HG03135 (cell line): ENCODE measurements around the gene DCHS2.
"Not testable (repeated sequence)": the region's sequence is repeated elsewhere in the genome, so short reads cannot be mapped to it uniquely, and the experiment has no call there.

Source experiments
- ATAC-seq: cut with Tn5 transposase; IDR thresholded peaks from one replicate; pipeline ENCODE4 v1.9.1; 2021; ENCODE audit warnings: mild to moderate bottlenecking, moderate library complexity; ENCODE audit not compliant: unreplicated experiment

Gene DCHS2

DNA sequence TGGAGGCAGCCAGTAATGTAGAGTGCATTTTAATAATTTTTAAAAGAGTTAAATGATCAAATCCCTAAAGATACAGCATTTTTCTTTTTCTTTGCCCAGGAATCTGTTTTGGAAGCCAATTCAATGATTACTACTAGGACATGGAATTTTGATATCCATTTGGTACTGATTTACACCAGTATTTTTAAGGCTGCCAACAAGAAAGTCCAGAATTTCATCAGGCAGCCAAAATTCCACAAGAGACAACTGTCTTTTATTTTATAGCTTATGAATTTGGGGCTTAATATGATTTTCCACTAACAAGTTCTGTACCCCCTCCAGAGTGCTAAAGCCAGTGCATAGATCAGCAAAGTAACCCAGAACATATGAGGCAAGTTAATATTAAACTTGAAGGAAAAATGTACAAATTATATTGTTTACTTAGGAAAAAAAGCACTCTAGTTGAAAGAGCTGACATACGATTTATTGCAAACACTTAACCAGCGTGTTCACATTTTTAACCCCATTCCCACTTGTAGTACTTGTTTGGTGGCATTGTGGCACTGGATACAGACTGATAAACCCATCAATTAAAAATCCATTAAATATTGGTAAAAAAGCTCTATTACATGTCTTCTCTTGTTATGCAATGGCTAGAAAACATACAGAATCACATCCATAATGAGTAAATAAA is 259.7 kb downstream of the DCHS2 start:
- no peak for ATAC-seq

DNA sequence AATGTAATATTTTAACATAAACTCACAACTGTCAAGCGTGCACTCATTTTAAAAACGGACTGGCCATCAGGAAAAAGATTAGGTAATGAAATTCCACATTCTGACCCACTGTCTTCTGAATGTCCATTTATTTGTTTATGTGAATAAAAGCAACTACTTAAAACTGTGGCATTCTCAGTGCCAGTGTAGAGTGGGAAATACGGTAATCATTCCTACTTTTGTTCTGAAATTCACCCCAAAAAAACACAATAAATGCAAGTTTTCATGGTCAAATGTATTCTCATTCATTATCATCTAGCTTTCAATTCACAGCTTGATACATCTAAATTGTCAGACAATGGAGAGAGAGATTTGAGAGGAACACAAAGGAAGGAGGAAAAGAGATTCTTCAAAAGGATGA is 260.9 kb downstream of the DCHS2 start:
- no peak for ATAC-seq

- ATAC-seq = no peak
These were observed 261.5 kb downstream of the DCHS2 start for GRCh38 chr4:154230091-154230490.

DNA sequence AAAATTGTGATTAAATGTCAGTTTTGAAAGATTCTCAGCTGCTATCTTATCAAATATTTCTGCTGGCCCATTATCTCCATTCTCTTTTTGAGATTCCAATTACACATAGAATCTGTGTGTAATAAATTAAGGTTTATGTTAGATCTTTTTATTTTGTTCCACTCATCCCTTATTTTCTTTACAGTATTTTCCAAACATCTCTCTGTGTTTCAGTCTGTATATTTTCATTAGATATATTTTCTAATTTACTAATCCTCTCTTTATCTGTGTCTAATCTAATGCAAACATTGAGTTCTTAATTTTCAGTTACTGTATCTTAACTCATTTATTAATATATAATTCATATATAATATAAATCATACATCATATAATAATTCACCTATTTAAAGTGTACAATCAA is 268.7 kb downstream of the DCHS2 start:
- no peak for ATAC-seq

GRCh38 chr4:154218051-154218450 is 273.5 kb downstream of the DCHS2 start:
- ATAC-seq = no peak

DNA sequence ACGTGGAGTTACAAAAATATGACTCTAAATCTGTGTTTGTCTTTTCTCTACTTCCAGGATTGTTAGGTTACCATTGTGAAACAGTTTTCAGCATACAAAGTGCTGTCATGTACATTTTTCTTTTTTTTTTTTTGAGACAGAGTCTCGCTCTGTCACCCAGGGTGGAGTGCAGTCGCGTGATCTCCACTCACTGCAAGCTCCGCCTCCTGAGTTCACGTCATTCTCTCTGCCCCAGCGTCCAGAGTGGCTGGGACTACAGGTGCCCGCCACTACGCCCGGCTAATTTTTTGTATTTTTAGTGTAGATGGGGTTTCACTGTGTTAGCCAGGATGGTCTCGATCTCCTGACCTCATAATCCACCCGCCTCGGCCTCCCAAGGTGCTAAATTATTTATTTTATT is 274.2 kb downstream of the DCHS2 start:
- ATAC-seq = not testable (repeated sequence)

GRCh38 chr4:154211506-154211905 is 280.1 kb downstream of the DCHS2 start:
- no peak for ATAC-seq

GRCh38 chr4:154208424-154208823 is 283.2 kb downstream of the DCHS2 start:
- ATAC-seq = no peak

DNA sequence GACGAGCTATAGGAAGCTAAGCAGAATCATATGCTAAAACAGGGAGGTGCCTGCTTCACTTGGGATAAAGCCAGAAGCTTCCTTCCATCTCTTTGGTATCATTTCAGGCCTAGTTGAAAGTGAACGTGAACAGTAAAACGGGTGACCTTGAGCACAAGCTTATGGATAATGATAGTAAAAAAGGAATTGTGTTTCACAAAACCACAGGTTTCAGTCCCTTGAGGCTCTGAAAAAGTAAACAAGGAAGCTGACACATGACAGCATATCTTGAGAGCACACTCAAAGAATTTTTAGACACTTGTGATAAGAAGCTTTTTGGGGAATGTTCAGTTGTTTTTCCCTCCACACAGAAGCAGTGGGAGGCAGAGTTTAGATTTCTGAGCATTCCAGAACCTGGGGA is 286.1 kb downstream of the DCHS2 start:
- no peak for ATAC-seq

DNA sequence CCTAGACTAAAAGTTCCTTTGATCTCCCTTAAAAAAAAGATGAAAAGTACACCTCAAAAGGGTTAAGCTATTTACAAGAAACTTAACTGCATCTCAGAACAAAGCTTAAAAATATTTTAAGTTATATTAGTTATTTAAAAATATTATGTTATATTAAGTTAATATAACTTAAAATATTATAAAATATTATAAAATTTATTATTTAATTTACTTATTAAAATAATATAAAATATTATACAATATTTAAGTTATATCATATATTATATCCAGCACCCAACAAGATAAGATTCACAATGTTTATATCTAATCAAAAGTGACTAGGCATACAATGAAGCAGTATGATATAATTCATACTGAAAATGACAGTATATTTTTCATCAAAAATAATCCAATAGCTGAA is 296.9 kb downstream of the DCHS2 start:
- ATAC-seq = no peak

DNA sequence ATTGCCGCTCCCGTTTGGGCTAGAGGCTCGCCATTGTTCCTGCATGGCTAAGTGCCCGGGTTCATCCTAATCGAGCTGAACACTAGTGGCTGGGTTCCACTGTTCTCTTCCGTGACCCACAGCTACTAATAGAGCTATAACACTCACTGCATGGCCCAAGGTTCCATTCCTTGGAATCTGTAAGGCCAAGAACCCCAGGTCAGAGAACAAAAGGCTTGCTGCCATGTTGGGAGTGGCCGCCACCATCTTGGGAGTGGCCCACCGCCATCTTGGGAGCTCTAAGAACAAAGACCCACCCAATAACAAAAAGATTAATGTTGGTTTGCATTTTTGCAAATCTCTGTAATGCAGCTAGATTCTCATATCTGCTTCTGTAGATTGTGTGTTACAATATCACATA is 299.0 kb downstream of the DCHS2 start:
- no peak for ATAC-seq

DNA sequence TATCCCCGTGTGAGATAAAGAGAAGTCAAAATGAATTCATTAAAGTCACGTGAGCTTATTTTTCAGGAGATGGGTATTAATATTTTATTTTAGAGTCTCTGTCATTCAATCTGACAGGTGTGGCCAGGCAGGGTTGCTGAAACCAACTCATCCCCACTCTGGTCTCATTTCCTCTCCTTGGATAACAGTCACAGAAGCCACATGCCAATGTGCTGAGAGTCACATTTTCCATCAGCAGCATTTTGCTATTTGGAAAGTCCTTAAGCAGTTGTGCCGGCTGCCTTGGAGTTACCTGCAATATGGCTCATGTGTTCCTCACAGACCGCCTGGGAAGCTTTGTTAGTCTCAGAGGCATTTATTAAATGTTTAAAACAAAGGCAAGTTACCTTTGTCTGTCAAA is 302.3 kb downstream of the DCHS2 start:
- ATAC-seq = no peak

DNA sequence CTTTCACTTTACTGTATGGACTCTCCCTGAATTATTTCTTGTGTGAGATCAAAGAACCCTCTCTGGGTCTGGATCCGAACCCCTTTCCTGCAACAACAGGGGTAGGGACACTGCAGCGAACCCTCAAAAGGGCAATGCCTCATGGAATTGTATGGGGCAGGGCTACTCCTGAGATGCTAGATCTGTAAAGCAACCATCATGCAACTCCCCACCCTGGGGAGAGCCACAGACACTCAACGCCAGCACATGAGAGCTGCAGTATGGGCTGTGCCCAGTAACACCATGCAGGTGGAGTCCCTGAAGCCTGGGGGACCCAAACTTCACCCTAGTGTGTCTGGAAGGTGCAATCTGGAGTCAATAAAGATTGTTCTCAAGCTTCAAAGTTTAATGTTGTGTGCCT is 304.7 kb downstream of the DCHS2 start:
- no peak for ATAC-seq

DNA sequence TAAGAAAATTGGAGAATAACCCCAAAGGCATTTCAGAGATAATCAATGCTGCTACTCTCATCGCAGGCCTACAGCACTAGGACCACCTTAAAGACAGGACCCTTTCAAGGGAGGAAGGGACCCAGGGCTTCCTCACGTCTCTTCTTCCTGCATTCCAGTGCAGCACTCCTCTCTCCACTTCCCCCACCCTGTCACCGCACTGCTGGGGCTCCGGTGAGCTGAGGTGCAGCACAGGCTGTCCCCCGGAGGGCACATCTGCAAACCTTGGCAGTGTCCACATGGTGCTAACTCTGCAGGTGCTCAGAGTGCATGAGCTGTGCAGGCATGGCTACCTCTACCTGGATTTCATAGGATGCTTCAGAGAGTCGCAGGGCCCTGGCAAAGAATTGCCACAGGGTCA is 305.6 kb downstream of the DCHS2 start:
- ATAC-seq = no peak

- no peak for ATAC-seq
These were observed 307.4 kb downstream of the DCHS2 start for GRCh38 chr4:154184238-154184637.

DNA sequence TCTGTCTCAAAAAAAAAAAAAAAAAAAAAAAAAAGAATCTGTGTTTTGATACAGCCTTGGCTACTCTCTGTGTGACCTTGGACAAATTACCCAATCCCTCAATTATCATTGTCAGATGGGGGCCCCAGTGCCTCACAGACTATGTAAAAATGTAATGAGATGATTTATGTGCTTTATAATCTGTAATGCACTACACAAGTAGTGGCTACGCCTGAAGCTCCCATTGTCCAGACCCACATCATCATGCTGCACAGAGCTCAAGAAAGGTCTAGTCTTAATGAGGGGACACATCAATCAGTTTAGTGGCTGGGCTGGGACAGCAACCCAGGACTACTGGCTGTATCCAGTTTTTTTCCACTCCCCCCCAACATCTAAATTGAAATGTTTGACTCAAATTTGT is 308.3 kb downstream of the DCHS2 start:
- no peak for ATAC-seq
